NCI-H128 (cell line): ENCODE data around the gene ZNF628.

ENCODE experiments used
- DNase-seq: peaks from one replicate; lab custom pipeline; 2025; ENCODE audit not compliant: unreplicated experiment; lab: John Stamatoyannopoulos, UW

Gene ZNF628

GRCh38 chr19:55527197-55528029 lies 51.0 kb downstream of the ZNF628 start:
- DNase-seq: no peak

GRCh38 chr19:55528030-55528803 lies 51.8 kb downstream of the ZNF628 start:
- DNase-seq: no peak

GRCh38 chr19:55529636-55530234 lies 53.3 kb downstream of the ZNF628 start:
- DNase-seq: no peak

- no peak for DNase-seq
Measured at GRCh38 chr19:55530996-55531395, 54.6 kb downstream of the ZNF628 start.
